IMR-90 (cell line): Measurements from ENCODE around the gene KDM3B. TPM values are rescaled to one million over a fixed set of nuclear protein-coding genes. Genes with fewer than 3 reads are reported as not detected.
"Not testable (repeated sequence)": the region's sequence is repeated elsewhere in the genome, so short reads cannot be mapped to it uniquely, and the experiment has no call there.

Source experiments
- ATAC-seq: fragments of 200-7000 bp; cut with Tn5 transposase; 2 replicates; pipeline ENCODE4 v1.9.1; 2020; ENCODE audit warnings: low read depth, mild to moderate bottlenecking, moderate library complexity
- BruUV-seq: library from RNA; stranded (reverse); fragments of 400-500 nt; replicated peaks from 2 replicates; lab custom pipeline; 2021; lab: Mats Ljungman, UMichigan
- CTCF ChIA-PET: fragments of 300-600 bp; formaldehyde crosslinking; extraction: SDS; loops from one replicate; lab custom pipeline; 2021; ENCODE audit warnings: antibody characterized with exemption; lab: Yijun Ruan, JAX
- POLR2A ChIA-PET: fragments of 300-600 bp; sonication (Branson Sonifier 250); formaldehyde crosslinking; loops from one replicate; lab custom pipeline; 2022; ENCODE audit warnings: antibody characterized with exemption; ENCODE audit not compliant: unreplicated experiment; lab: Charles Lee
- DNase-seq: peaks from one replicate; pipeline ENCODE4 v3.0.0; 2013
- H2AFZ ChIP-seq: replicated peaks from 2 replicates; pipeline ENCODE3; 2013; ENCODE audit warnings: low read length, mild to moderate bottlenecking; ENCODE audit not compliant: poor library complexity
- H2AK5ac ChIP-seq: 2 replicates; pipeline ENCODE4 v1.6.1; 2013; ENCODE audit warnings: low read depth, low read length, inconsistent platforms
- H2AK9ac ChIP-seq: replicated peaks from 2 replicates; pipeline ENCODE3; 2013; ENCODE audit warnings: mild to moderate bottlenecking, low read depth, low read length, moderate library complexity; ENCODE audit not compliant: poor library complexity
- H2BK120ac ChIP-seq: 2 replicates; pipeline ENCODE4 v1.6.1; 2013; ENCODE audit warnings: low read depth, low read length, inconsistent platforms
- H2BK15ac ChIP-seq: 3 replicates; pipeline ENCODE4 v1.6.1; 2013; ENCODE audit warnings: low read depth, low read length, inconsistent platforms
- H2BK20ac ChIP-seq: 2 replicates; pipeline ENCODE4 v1.6.1; 2013; ENCODE audit warnings: low read depth, mild to moderate bottlenecking, inconsistent platforms, low read length, moderate library complexity
- H2BK5ac ChIP-seq: 2 replicates; pipeline ENCODE4 v1.6.1; 2013; ENCODE audit warnings: mild to moderate bottlenecking, low read depth, low read length, inconsistent platforms; ENCODE audit not compliant: poor library complexity, severe bottlenecking
- H3K14ac ChIP-seq: replicated peaks from 2 replicates; pipeline ENCODE4 v1.6.1; 2013; ENCODE audit warnings: low read depth, low read length, inconsistent platforms
- H3K18ac ChIP-seq: 2 replicates; pipeline ENCODE4 v1.6.1; 2013; ENCODE audit warnings: low read depth, low read length, control low read depth
- H3K23ac ChIP-seq: 2 replicates; pipeline ENCODE4 v1.6.1; 2013; ENCODE audit warnings: low read depth, low read length, inconsistent platforms
- H3K27ac ChIP-seq: 2 replicates; pipeline ENCODE4 v1.5.1; 2013; ENCODE audit warnings: mild to moderate bottlenecking, control low read depth, low read length; ENCODE audit not compliant: insufficient read depth
- H3K27me3 ChIP-seq: 2 replicates; pipeline ENCODE4 v1.6.1; 2013; ENCODE audit warnings: low read length; ENCODE audit not compliant: control insufficient read depth, insufficient read depth
- H3K36me3 ChIP-seq: 2 replicates; pipeline ENCODE4 v1.6.1; 2013; ENCODE audit warnings: low read length, mixed read lengths; ENCODE audit not compliant: control insufficient read depth, insufficient read depth
- H3K4ac ChIP-seq: 2 replicates; pipeline ENCODE4 v1.6.1; 2013; ENCODE audit warnings: low read depth, low read length, inconsistent platforms
- H3K4me1 ChIP-seq: 2 replicates; pipeline ENCODE4 v1.6.1; 2013; ENCODE audit warnings: low read length, mixed read lengths; ENCODE audit not compliant: control insufficient read depth, insufficient read depth
- H3K4me2 ChIP-seq: 2 replicates; pipeline ENCODE4 v1.6.1; 2013; ENCODE audit warnings: low read depth, mild to moderate bottlenecking, control low read depth, low read length, moderate library complexity
- H3K4me3 ChIP-seq: 2 replicates; pipeline ENCODE4 v1.5.1; 2013; ENCODE audit warnings: low read depth, mild to moderate bottlenecking, control low read depth, low read length, moderate library complexity; ENCODE audit not compliant: insufficient read depth
- H3K56ac ChIP-seq: 2 replicates; pipeline ENCODE4 v1.6.1; 2013; ENCODE audit warnings: low read length, inconsistent platforms; ENCODE audit not compliant: insufficient read depth; ENCODE audit errors: extremely low read depth
- H3K79me1 ChIP-seq, 2 experiments: 2 replicates each; pipeline ENCODE4 v1.6.1; 2013; ENCODE audit warnings: low read length in 2 of 2, inconsistent platforms in 1 of 2, low read depth in 1 of 2
- H3K9ac ChIP-seq: 2 replicates; pipeline ENCODE4 v1.6.1; 2013; ENCODE audit warnings: low read depth, low read length, control low read depth
- H3K9me1 ChIP-seq: 2 replicates; pipeline ENCODE4 v1.6.1; 2013; ENCODE audit warnings: low read length, inconsistent platforms; ENCODE audit not compliant: insufficient read depth
- H3K9me3 ChIP-seq: 2 replicates; pipeline ENCODE4 v1.6.1; 2013; ENCODE audit warnings: low read length; ENCODE audit not compliant: control insufficient read depth, insufficient read depth
- H4K20me1 ChIP-seq: 2 replicates; pipeline ENCODE4 v1.6.1; 2013; ENCODE audit warnings: low read length, inconsistent platforms; ENCODE audit not compliant: insufficient read depth
- H4K5ac ChIP-seq: 2 replicates; pipeline ENCODE4 v1.6.1; 2013; ENCODE audit warnings: mild to moderate bottlenecking, low read depth, low read length, control low read depth
- H4K8ac ChIP-seq, 2 experiments: 2 replicates each; pipeline ENCODE4 v1.6.1; 2013; ENCODE audit warnings: low read depth in 2 of 2, low read length in 2 of 2, control low read depth in 1 of 2, inconsistent platforms in 1 of 2
- H4K91ac ChIP-seq: 2 replicates; pipeline ENCODE4 v1.6.1; 2013; ENCODE audit warnings: low read depth, low read length, inconsistent platforms; ENCODE audit not compliant: insufficient read depth
- CEBPB ChIP-seq: IDR thresholded peaks from 2 replicates; pipeline ENCODE4 v1.6.1; 2012; ENCODE audit warnings: low read depth, low read length, improper control_type of control experiment
- MAZ ChIP-seq: IDR thresholded peaks from 2 replicates; pipeline ENCODE4 v1.6.1; 2012; ENCODE audit warnings: low read depth, mild to moderate bottlenecking, low read length, improper control_type of control experiment, moderate library complexity, borderline replicate concordance
- WGBS, 2 experiments: methylation state at CpG; one replicate each; pipeline versions ENCODE4 v1.1.5 to v1.1.7; 2013; ENCODE audit warnings: missing lambda C conversion rate in 2 of 2; ENCODE audit not compliant: insufficient read length in 1 of 2; ENCODE audit errors: extremely low coverage in 2 of 2; 5-methylcytosine and 5-hydroxymethylcytosine counted together
- dilution Hi-C: fragments of 300-500 bp; cut with HindIII; formaldehyde crosslinking; loops from one replicate; pipeline ENCODE4 v1.14.3; 2018; ENCODE audit warnings: low sequenced_read_pairs; ENCODE audit not compliant: unreplicated experiment
- in situ Hi-C: fragments of 300-500 bp; cut with MboI; formaldehyde crosslinking; loops from 3 replicates; pipeline ENCODE4 v1.14.3; 2019; ENCODE audit warnings: low sequenced_read_pairs, inconsistent platforms, mixed read lengths
- intact Hi-C: fragments of 100-400 bp; cut with micrococcal nuclease; formaldehyde crosslinking; loops from 2 replicates; pipeline ENCODE4 v1.10.0; 2022
- polyA plus RNA-seq, 3 experiments: library from polyadenylated mRNA; depleted of rRNA; stranded (reverse); fragments of >200 nt; gene quantifications; 2 replicates each; pipeline ENCODE4 v1.2.3, GENCODE V29; 2012; ENCODE audit warnings: low replicate concordance in 1 of 3
- total RNA-seq: library from RNA; depleted of rRNA; stranded (reverse); fragments of >200 nt; gene quantifications from 2 replicates; pipeline ENCODE4 v1.2.3, GENCODE V29; 2012

Gene KDM3B
- total and polyA plus RNA-seq, 2 of the 4 experiments (the other 2 are of a cell fraction), result 19.4 to 35.8 TPM

DNA sequence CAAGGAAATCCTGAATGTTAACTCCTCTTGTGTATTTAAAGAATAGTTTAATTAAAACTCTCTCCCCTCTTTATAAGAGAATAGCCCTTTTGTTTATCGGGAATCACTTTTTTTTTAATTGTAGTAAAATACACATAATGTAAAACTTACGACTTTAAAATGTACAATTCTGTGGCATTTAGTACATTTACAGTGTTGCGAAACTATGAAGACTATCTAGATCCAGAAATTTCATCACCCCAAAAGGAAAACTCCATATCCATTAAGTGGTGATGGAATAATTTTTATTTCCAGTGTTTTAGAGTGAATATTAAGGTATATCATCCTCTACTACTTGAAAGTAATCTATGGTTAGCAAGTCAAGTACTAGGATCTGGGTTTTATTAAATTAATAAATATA lies 36.8 kb downstream of the KDM3B start:
- H2AK9ac ChIP-seq, result no peak overlapping the region
- no peak overlapping the region for H2AK5ac ChIP-seq
- POLR2A ChIA-PET, result no interaction called here
- H3K9me3 ChIP-seq, result no peaks in the 10 kb centered on the region
- intact Hi-C loops, result loop anchor here (5.0 kb wide), 1 partner anchor 33 kb away; no protein-coding TSS in a partner anchor
- ATAC-seq (no peak), DNase-seq (no peak)
- no peaks in the 10 kb centered on the region for H4K20me1 ChIP-seq
- in situ Hi-C loops, result no loop called here
- no CpG with 5 or more reads among the region's 3 CpGs for WGBS, 2 experiments
- H2BK120ac ChIP-seq, result no peak overlapping the region
- H2BK20ac ChIP-seq, result no peak overlapping the region
- TF ChIP-seq MAZ, result no peak
- peak; percentile 83 for TF ChIP-seq CEBPB
- H3K18ac ChIP-seq, result no peak overlapping the region
- H3K4me3 ChIP-seq, result no peak overlapping the region
- dilution Hi-C loops, result no loop called here
- no peak overlapping the region for H3K9ac ChIP-seq
- peaks cover 41% of the 10 kb centered on the region for H3K36me3 ChIP-seq
- H3K4me1 ChIP-seq, result no peaks in the 10 kb centered on the region
- H3K9me1 ChIP-seq, result peaks cover 4% of the 10 kb centered on the region; the same call in 1 of the 2 replicates
- no peak overlapping the region for H2AFZ ChIP-seq
- no peak overlapping the region for H3K4me2 ChIP-seq
- peaks cover under 1 to 3% of the 10 kb centered on the region in 2 experiments; a peak in 2 of 4 replicates for H3K79me1 ChIP-seq
- no TSS peak for BruUV-seq
- H4K8ac ChIP-seq, result no peak overlapping the region
- H4K5ac ChIP-seq, result no peak overlapping the region
- no peak overlapping the region for H4K91ac ChIP-seq
- no peak overlapping the region for H3K14ac ChIP-seq
- H3K23ac ChIP-seq, result no peak overlapping the region
- H3K27ac ChIP-seq, result no peak overlapping the region
- H2BK5ac ChIP-seq, result no peak overlapping the region
- H3K56ac ChIP-seq, result no peak overlapping the region
- no peaks in the 10 kb centered on the region for H3K27me3 ChIP-seq
- CTCF ChIA-PET, result no interaction called here
- H3K4ac ChIP-seq, result no peak overlapping the region
- H2BK15ac ChIP-seq, result no peak overlapping the region

DNA sequence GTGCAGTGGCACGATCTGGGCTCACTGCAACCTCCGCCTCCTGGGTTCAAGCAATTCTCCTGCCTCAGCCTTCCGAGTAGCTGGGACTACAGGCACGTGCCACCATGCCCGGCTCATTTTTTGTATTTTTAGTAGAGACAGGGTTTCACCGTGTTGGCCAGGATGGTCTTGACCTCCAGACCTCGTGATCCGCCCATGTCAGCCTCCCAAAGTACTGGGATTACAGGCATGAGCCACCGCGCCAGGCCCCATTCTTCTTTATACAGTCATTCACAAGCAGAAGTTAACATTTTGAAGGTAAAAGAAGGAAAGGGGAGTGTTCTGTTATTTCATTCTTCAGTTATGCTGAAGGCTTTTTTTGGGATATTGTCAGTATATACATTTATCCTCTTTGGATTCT lies 37.4 kb downstream of the KDM3B start:
- H3K4ac ChIP-seq, in situ Hi-C loops, H3K4me1 ChIP-seq, H4K5ac ChIP-seq, H3K9ac ChIP-seq, H2AFZ ChIP-seq, dilution Hi-C loops, H3K27ac ChIP-seq, H4K20me1 ChIP-seq, H4K8ac ChIP-seq, H3K56ac ChIP-seq, ATAC-seq, H2AK9ac ChIP-seq, H3K23ac ChIP-seq, H2AK5ac ChIP-seq, DNase-seq, H2BK15ac ChIP-seq, H2BK5ac ChIP-seq, H3K18ac ChIP-seq, H3K4me2 ChIP-seq, H4K91ac ChIP-seq, H3K14ac ChIP-seq, BruUV-seq, H2BK20ac ChIP-seq, H3K27me3 ChIP-seq, H3K4me3 ChIP-seq, H3K9me3 ChIP-seq, POLR2A ChIA-PET, H2BK120ac ChIP-seq, H3K79me1 ChIP-seq, H3K9me1 ChIP-seq: not testable (repeated sequence)
- CTCF ChIA-PET, result interaction anchor here (0.6 kb wide), 1 partner anchor 23 kb away, joined by 3 read pairs; no protein-coding TSS in a partner anchor
- no CpG with 5 or more reads among the region's 10 CpGs for WGBS, 2 experiments
- peaks cover 38% of the 10 kb centered on the region for H3K36me3 ChIP-seq
- intact Hi-C loops, result loop anchor here (5.0 kb wide), 1 partner anchor 32 kb away; no protein-coding TSS in a partner anchor
